22Rv1 (cell line): ENCODE measurements around the gene POF1B.

Experiments
- CTCF ChIP-seq: fragments of 450-650 bp; IDR thresholded peaks from 2 replicates; pipeline ENCODE4 v1.5.1; 2017; ENCODE audit warnings: mild to moderate bottlenecking
- ZFX ChIP-seq: fragments of 450-650 bp; IDR thresholded peaks from 2 replicates; pipeline ENCODE4 v1.6.1; 2017; ENCODE audit warnings: antibody characterized with exemption, borderline replicate concordance

GRCh38 chrX:85243761-85244449 is 135.6 kb downstream of the POF1B start, which contains the start of the genes SATL1 and ZNF711:
- TF ChIP-seq ZFX (no peak), CTCF (no peak)
